Hindlimb muscle (tissue), 1 donor: ENCODE data around the gene KIF6. TPM values are rescaled to one million over a fixed set of nuclear protein-coding genes. Genes with fewer than 3 reads are reported as not detected.

ENCODE experiments used
- DNase-seq: peaks from one replicate; pipeline ENCODE4 v3.0.0-alpha.2; 2013
- polyA plus RNA-seq: library from polyadenylated mRNA; unstranded; fragments of 120-200 nt; gene quantifications from one replicate; pipeline ENCODE4 v1.2.1, GENCODE V29; 2013; ENCODE audit not compliant: insufficient read length

KIF6 gene
- polyA plus RNA-seq, 1 donor, result 1.6 TPM

- no peak for DNase-seq
Measured at GRCh38 chr6:39444479-39445019, 280.7 kb downstream of the KIF6 start.

GRCh38 chr6:39441986-39442385 is 283.2 kb downstream of the KIF6 start:
- DNase-seq, result no peak

- DNase-seq, result no peak
Measured at GRCh38 chr6:39441301-39441700, 283.9 kb downstream of the KIF6 start.

- DNase-seq, result no peak
Measured at GRCh38 chr6:39440039-39440426, 285.2 kb downstream of the KIF6 start.

- DNase-seq, result peak; percentile 47
Measured at GRCh38 chr6:39439342-39440038, 285.7 kb downstream of the KIF6 start.

- no peak for DNase-seq
Measured at GRCh38 chr6:39433630-39434029, 291.6 kb downstream of the KIF6 start.

- DNase-seq, result no peak
Measured at GRCh38 chr6:39432330-39433025, 292.7 kb downstream of the KIF6 start.

GRCh38 chr6:39430871-39431523 is 294.2 kb downstream of the KIF6 start:
- no peak for DNase-seq

- no peak for DNase-seq
Measured at GRCh38 chr6:39430446-39430845, 294.8 kb downstream of the KIF6 start.

GRCh38 chr6:39428816-39429215 is 296.4 kb downstream of the KIF6 start:
- DNase-seq, result no peak

GRCh38 chr6:39428152-39428551 is 297.1 kb downstream of the KIF6 start:
- no peak for DNase-seq

- DNase-seq, result no peak
Measured at GRCh38 chr6:39426073-39426456, 299.1 kb downstream of the KIF6 start.

GRCh38 chr6:39425346-39426072 is 299.7 kb downstream of the KIF6 start:
- no peak for DNase-seq

GRCh38 chr6:39424831-39425230 is 300.4 kb downstream of the KIF6 start:
- DNase-seq, result no peak

GRCh38 chr6:39422238-39422637 is 303.0 kb downstream of the KIF6 start:
- peak; percentile 50 for DNase-seq

GRCh38 chr6:39421383-39422225 is 303.6 kb downstream of the KIF6 start:
- no peak for DNase-seq

GRCh38 chr6:39420300-39421265 is 304.6 kb downstream of the KIF6 start:
- no peak for DNase-seq

GRCh38 chr6:39419607-39420006 is 305.6 kb downstream of the KIF6 start:
- no peak for DNase-seq

GRCh38 chr6:39417440-39417839 is 307.8 kb downstream of the KIF6 start:
- no peak for DNase-seq

- DNase-seq, result no peak
Measured at GRCh38 chr6:39416728-39417127, 308.5 kb downstream of the KIF6 start.

GRCh38 chr6:39416026-39416425 is 309.2 kb downstream of the KIF6 start:
- DNase-seq, result no peak
